NCI-H2227 treated with DMSO at 0.1 percent for 48 hours (cell line): ENCODE results near the gene HOTAIR.

Experiments
- DNase-seq: peaks from one replicate; lab custom pipeline; 2025; lab: John Stamatoyannopoulos, UW

HOTAIR gene

GRCh38 chr12:53961025-53961761 is 13.6 kb downstream of the HOTAIR start:
- no peak for DNase-seq

DNA sequence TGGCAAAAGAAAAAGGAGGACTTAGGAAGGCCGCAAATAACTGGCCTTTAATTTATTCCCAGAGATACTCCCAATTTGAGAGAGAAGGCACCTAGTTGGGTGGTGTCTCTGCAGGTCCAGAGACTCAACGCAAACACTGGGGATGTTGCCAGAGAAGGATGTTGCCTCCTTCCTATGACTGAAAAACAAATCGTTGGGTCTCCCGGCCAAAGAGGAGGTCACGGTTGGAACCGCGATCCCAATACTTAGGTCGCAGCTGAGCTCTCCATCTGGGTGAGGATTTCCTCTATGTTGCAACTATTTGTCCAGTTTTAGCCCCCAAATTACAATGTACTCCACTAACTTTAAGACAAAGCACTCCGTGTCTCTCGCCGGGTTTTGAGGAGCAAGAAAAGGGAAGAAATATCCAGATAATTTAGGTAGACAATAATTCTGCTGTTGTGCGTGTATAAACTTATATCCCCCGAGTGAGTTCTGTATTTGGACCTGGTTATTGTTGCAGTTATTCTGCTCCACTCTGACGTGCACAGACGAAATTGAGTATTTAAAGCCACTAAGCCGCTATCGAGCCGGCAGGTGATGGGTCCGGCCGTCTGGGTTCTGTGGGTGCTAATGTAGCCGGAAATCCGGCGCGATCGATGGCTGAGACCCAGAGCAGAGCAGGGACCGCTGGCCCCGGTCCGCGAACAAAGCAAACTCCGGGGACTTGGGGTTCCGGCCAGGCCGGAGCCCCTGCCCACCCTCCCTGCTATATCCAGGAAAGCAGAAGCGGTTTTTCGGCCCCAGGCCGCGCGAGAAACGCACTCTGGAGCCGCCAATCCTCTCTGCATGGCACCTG is 14.3 kb downstream of the HOTAIR start:
- no peak for DNase-seq

- DNase-seq, result no peak
Observed at GRCh38 chr12:53959314-53959713, 15.4 kb downstream of the HOTAIR start.

GRCh38 chr12:53958128-53958527 is 16.6 kb downstream of the HOTAIR start:
- no peak for DNase-seq

- DNase-seq, result no peak
Observed at GRCh38 chr12:53956914-53957536, 17.7 kb downstream of the HOTAIR start.

- no peak for DNase-seq
Observed at GRCh38 chr12:53956251-53956887, 18.4 kb downstream of the HOTAIR start.

DNA sequence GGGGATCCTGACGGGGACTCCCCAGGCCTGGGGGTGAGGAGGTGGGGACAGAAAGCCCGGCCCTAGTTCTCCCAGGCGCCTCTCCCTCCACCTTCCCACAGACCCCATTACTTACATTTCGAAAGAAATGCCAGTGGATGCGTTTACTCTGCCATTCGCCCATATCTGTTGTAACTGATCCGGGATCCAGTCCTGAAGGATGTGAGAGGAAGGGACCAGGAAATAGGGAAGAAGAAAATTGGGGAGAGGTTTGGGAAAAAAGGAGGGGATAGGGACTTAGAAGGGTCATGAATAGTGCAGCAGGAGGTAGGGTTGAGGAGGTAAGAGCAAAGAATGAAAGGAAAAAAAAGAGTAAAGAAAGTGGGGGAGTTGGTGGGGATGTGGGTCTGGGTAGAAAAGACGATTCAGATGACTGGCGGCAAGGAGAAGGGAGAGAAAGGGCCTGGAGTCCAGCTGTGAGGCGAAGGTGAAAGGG is 18.9 kb downstream of the HOTAIR start:
- no peak for DNase-seq

DNA sequence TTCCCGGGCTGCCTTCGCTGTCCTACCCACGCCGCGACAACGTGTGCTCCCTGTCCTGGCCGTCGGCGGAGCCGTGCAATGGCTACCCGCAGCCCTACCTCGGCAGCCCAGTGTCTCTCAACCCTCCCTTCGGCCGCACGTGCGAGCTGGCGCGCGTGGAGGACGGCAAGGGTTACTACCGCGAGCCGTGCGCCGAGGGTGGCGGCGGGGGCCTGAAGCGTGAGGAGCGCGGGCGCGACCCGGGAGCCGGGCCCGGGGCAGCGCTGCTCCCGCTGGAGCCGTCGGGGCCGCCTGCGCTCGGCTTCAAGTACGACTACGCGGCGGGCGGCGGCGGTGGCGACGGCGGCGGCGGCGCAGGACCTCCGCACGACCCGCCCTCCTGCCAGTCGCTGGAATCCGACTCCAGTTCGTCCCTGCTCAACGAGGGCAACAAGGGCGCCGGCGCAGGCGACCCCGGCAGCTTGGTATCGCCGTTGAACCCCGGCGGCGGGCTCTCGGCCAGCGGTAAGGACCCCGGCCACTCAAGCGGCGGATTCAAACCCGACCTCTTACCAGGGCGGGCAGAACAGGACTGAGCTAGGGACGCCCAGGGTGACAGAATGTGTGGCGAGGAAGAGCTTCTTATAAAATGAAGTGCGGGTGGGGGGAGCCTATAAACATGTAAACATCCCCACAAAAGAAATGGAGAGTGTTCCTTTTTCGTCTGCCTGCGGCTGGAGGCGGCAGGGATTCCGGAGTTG is 19.5 kb downstream of the HOTAIR start:
- DNase-seq, result no peak

GRCh38 chr12:53954694-53955035 is 20.1 kb downstream of the HOTAIR start, which contains the start of gene HOXC12:
HOXC12 (plus strand) TSS chr12:53954903; CDS start chr12:53954930, 27 bp downstream.
- DNase-seq, result no peak

DNA sequence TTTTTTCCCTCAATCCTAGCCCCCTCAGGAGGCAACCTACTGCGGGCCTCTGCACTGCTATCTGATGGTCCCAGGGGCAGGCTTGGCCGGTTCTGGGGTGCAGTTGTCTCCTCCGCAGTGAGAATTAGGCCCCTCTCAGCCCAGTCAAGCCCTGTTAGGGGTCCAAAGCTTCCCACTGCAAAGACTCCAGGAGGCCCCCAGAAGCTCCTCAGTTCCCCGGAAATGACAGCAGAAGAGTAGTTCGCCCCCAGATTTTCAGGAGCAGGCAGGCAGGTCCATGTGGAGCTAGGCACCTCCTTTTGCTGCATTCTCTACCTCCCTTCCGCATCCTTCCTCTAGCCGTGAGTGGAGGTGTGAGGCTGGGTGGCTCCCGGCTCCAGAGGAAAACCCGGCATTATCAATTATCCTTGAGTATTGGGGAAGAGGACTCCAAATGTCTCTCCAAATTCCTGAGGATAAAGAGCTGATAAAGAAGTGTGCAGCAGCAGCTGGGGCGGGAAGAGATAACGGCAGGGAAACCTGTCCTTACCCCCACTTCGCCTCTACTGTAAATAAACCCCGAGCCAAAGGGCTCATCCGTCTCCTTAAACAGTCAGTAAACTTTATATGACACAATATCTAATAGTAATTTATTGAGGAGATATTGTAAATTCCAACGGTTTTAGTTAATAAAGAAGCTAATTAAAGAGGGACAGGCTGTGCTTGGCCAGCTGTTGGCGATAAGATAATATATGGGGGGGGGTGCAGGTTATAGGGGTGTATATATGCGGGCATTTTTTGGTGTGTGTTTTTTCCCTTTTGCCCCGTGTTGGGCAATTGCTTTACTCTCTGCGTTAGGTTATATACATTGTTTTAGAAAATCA is 20.7 kb downstream of the HOTAIR start:
- no peak for DNase-seq

- no peak for DNase-seq
Observed at GRCh38 chr12:53952871-53953734, 21.7 kb downstream of the HOTAIR start.

DNA sequence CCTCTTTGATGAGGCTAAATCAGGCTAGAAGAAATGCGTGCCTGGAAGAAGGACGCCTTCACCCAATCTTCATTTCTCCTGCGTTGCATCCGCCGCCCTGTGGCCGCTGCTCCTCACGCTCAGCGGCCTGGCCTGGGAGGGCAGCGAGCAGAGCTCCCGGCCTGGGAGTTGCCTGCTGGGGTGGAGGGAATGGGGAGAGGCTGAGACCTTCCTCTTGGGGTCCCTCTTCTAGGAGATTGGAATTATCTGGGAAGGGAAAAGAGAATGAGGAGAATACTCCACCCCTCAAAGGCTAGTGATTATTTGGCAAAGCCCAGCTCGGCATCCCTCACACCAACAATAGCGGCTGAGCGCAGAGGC is 22.4 kb downstream of the HOTAIR start:
- DNase-seq, result no peak

- no peak for DNase-seq
Observed at GRCh38 chr12:53951577-53952334, 23.0 kb downstream of the HOTAIR start.

DNA sequence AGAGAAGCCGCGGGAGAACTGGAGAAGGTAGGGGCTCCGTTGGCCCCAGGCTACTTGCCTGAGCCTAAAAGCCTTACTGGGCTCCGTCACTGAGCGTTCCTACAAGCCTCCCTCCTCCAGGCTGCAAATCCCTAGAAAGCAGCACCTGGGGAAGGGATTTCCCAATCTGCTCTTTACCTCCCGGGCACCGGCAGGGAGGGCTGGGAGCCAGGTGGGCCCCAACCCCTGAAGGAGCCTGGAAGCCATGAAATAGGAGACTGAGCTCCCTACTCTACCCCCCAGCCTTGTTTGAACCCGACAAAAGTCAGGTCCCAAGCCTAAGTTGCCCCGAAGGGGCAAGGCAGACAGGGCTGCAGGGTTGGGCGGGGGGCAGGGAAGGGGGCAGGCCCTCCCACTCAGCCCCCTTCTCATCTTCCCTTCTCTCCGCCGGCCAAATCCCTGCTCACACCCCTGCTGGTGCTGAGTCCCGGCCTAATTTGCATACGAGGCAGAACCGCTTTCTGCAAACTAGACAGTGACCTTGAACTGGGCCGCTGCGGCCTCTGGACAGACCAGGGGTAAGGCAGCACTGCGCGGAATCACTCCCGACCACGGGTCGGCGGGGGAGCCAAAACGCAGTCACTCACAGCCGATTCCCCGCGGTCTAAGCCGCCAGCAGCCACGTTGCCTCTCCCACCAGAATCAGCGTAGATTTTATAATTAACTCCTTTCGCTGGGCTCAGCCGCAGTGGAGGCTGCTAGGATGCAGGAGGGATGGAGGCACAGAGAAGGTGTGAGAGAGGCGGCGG is 23.8 kb downstream of the HOTAIR start:
- no peak for DNase-seq

GRCh38 chr12:53950437-53950773 is 24.3 kb downstream of the HOTAIR start:
- DNase-seq, result no peak

DNA sequence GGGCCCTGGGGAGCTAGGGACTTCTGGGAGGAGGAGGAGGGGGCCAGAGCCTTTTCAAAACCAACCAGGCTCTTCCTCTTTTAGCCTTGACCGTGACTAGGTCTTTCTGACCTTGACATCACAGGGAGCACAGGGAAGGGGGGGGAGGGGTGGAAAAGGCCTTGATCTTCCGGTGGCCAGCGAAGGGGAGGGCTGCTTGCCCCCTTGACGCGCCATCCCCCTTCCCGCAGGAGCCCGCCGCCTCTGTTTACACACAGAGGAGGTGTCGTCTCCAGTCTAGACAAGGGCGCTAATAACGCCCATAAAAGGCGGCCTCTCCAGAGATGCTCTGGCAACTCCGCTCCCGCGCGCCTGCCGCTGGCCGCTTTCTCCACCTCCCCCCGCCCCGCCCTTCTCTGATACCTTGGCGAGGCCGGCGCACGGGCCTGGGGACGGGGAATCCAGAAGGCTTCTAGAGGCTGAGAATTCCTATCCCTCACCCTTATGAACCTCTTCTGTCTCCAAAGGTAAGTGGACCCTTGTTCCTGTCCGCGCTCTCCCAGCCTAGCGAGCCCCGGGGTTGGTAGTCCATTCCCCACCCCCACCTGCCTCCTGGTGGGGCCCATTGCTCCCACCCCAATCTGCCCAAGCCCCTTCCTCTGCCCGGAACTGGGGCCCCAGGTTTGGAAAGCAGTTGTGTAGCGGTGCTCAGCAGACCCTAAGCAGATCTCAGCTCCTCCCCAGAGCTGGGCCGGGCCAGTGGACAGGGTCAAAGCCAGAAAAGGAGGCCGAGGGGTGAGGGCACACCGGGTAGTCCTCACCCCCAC is 24.9 kb downstream of the HOTAIR start:
- no peak for DNase-seq
